Nephron (organoid): ENCODE data around the gene TMPRSS9.

ENCODE experiments used
- H3K27ac Mint-ChIP-seq, 3 experiments: 2 replicates each; pipeline ENCODE4 v1.8.0; 2020; ENCODE audit warnings: mixed read lengths in 3 of 3, mild to moderate bottlenecking in 2 of 3, moderate library complexity in 1 of 3
- H3K27me3 Mint-ChIP-seq: 2 replicates; pipeline ENCODE4 v1.8.0; 2021; ENCODE audit warnings: low read depth, mild to moderate bottlenecking, moderate library complexity, mixed read lengths
- H3K36me3 Mint-ChIP-seq: 2 replicates; pipeline ENCODE4 v1.8.0; 2020; ENCODE audit warnings: low read depth, mixed read lengths
- H3K4me1 Mint-ChIP-seq: 2 replicates; pipeline ENCODE4 v1.8.0; 2020; ENCODE audit warnings: mixed read lengths
- H3K4me3 Mint-ChIP-seq, 3 experiments: 2 replicates each; pipeline ENCODE4 v1.8.0; 2020; ENCODE audit warnings: mild to moderate bottlenecking in 3 of 3, mixed read lengths in 3 of 3, moderate library complexity in 2 of 3
- H3K9me3 Mint-ChIP-seq: 2 replicates; pipeline ENCODE4 v1.8.0; 2020; ENCODE audit warnings: mixed read lengths
- TF ChIP-seq, protein P1 (sequence below), 3 experiments: fragments of 200-600 bp; sonication (generic); IDR thresholded peaks; one replicate each; pipeline ENCODE4 v1.5.0; 2021; ENCODE audit warnings: antibody characterized with exemption in 3 of 3; ENCODE audit not compliant: unreplicated experiment in 3 of 3

Gene TMPRSS9

GRCh38 chr19:2446381-2446780 lies 86.3 kb downstream of the TMPRSS9 start:
- H3K27ac Mint-ChIP-seq, result peak overlapping the region in 2 of 3 experiments; percentile 85 to 88
- no peaks in the 10 kb centered on the region for H3K9me3 Mint-ChIP-seq
- TF ChIP-seq, protein P1, sequence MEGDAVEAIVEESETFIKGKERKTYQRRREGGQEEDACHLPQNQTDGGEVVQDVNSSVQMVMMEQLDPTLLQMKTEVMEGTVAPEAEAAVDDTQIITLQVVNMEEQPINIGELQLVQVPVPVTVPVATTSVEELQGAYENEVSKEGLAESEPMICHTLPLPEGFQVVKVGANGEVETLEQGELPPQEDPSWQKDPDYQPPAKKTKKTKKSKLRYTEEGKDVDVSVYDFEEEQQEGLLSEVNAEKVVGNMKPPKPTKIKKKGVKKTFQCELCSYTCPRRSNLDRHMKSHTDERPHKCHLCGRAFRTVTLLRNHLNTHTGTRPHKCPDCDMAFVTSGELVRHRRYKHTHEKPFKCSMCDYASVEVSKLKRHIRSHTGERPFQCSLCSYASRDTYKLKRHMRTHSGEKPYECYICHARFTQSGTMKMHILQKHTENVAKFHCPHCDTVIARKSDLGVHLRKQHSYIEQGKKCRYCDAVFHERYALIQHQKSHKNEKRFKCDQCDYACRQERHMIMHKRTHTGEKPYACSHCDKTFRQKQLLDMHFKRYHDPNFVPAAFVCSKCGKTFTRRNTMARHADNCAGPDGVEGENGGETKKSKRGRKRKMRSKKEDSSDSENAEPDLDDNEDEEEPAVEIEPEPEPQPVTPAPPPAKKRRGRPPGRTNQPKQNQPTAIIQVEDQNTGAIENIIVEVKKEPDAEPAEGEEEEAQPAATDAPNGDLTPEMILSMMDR (IDR thresholded peaks at IDR 0.05; ENCODE audit: unreplicated experiment in 3 of 3), result no peak
- H3K27me3 Mint-ChIP-seq, result no peaks in the 10 kb centered on the region
- H3K4me3 Mint-ChIP-seq, result peak overlapping the region; percentile 24 to 43 (median 32)
- H3K36me3 Mint-ChIP-seq, result peaks cover 21% of the 10 kb centered on the region
- H3K4me1 Mint-ChIP-seq, result peaks cover 14% of the 10 kb centered on the region

DNA sequence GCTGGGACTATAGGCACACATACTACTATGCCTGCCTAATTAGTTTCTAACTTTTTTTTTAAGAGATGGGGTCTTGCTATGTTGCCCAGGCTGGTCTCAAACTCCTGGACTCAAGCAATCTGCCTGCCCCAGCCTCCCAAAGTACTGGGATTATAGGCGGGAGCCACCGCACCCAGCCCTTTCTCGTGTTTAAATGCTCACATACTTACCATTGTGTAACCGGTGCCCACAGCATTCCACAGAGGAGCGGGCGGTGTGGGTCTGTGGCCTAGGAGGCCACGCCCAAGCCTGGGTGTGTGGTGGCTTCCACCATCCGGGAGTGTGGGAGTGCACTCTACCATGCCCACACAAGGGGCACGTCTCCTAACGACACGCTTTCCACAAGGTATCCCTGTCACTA lies 89.0 kb downstream of the TMPRSS9 start:
- Mint-ChIP-seq H3K36me3 (peaks cover 13% of the 10 kb centered on the region), H3K4me3 (no peak overlapping the region), H3K9me3 (no peaks in the 10 kb centered on the region), H3K4me1 (peaks cover 14% of the 10 kb centered on the region), H3K27me3 (peaks cover 3% of the 10 kb centered on the region), H3K27ac (no peak overlapping the region)
- TF ChIP-seq, protein P1 (IDR thresholded peaks at IDR 0.05; ENCODE audit: unreplicated experiment in 3 of 3), result no peak

DNA sequence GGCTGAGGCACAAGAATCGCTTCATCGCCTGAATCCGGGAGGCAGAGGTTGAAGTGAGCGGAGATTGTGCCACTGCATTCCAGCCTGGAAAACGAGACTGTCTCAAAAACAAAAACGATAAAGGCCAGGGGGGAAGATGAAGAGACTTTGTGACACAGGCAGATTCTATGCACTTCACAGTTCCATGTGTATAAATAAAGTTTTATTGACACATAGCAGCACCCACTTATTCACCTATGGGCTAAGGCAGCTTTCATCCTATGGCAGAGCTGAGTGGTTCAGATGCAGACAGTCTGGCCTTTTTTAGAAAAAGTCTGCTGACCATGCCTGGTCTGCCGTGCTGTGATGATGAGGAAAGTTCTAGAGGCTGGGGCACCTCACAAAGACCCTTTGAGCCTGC lies 91.1 kb downstream of the TMPRSS9 start:
- H3K9me3 Mint-ChIP-seq, result no peaks in the 10 kb centered on the region
- H3K4me3 Mint-ChIP-seq, result no peak overlapping the region
- H3K27me3 Mint-ChIP-seq, result peaks cover 3% of the 10 kb centered on the region
- peaks cover 21% of the 10 kb centered on the region for H3K4me1 Mint-ChIP-seq
- H3K27ac Mint-ChIP-seq, result no peak overlapping the region
- TF ChIP-seq, protein P1 (IDR thresholded peaks at IDR 0.05; ENCODE audit: unreplicated experiment in 3 of 3), result no peak
- H3K36me3 Mint-ChIP-seq, result peaks cover 10% of the 10 kb centered on the region

DNA sequence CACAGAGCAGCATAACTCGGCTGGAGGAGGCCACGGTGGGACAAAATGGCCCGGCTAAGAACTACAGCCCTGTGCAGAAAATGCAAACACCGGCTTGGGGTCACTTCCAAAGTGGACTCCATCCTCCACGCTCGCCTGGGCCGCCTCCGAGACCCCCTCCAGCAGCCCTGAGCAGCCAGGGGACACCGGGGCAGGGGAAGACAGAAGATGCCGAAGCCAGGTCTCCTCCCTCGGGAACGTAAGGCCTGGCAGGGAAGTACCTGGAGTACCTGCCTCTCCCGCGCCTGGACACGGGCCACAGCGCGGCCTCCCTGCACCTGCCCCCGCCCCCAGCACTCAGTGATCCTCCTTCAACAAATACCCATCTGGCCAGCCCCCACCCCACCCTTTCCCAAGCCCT lies 91.7 kb downstream of the TMPRSS9 start:
- Mint-ChIP-seq H3K27me3 (peaks cover 3% of the 10 kb centered on the region), H3K4me3 (no peak overlapping the region), H3K9me3 (no peaks in the 10 kb centered on the region), H3K27ac (no peak overlapping the region), H3K36me3 (peaks cover 10% of the 10 kb centered on the region), H3K4me1 (peaks cover 15% of the 10 kb centered on the region)
- TF ChIP-seq, protein P1 (IDR thresholded peaks at IDR 0.05; ENCODE audit: unreplicated experiment in 3 of 3), result no peak

GRCh38 chr19:2453431-2454025 lies 93.5 kb downstream of the TMPRSS9 start:
- peak overlapping the region; percentile 86 to 88 (median 87) for H3K4me3 Mint-ChIP-seq
- H3K9me3 Mint-ChIP-seq, result no peaks in the 10 kb centered on the region
- no peak overlapping the region for H3K27ac Mint-ChIP-seq
- peaks cover 10% of the 10 kb centered on the region for H3K36me3 Mint-ChIP-seq
- H3K27me3 Mint-ChIP-seq, result peaks cover 3% of the 10 kb centered on the region
- TF ChIP-seq, protein P1 (IDR thresholded peaks at IDR 0.05; ENCODE audit: unreplicated experiment in 3 of 3), result no peak
- peaks cover 16% of the 10 kb centered on the region for H3K4me1 Mint-ChIP-seq
